Karpas-422 (cell line): ENCODE measurements around the gene STK40. TPM values are rescaled to one million over a fixed set of nuclear protein-coding genes. Genes with fewer than 3 reads are reported as not detected.

Experiments used
- DNase-seq: peaks from one replicate; pipeline ENCODE4 v3.0.0-alpha.2; 2015
- H2AFZ ChIP-seq: fragments of 200-600 bp; sonication (generic); 2 replicates; pipeline ENCODE4 v1.6.1; 2014; ENCODE audit warnings: antibody characterized with exemption, low read length, mixed read lengths
- H3K27ac ChIP-seq: fragments of 200-600 bp; sonication (generic); 2 replicates; pipeline ENCODE4 v1.5.1; 2014; ENCODE audit warnings: mild to moderate bottlenecking, low read length, moderate library complexity
- H3K27me3 ChIP-seq: fragments of 200-600 bp; sonication (generic); 2 replicates; pipeline ENCODE4 v1.6.1; 2014; ENCODE audit warnings: low read length, mixed read lengths
- H3K36me3 ChIP-seq: fragments of 200-600 bp; sonication (generic); 2 replicates; pipeline ENCODE4 v1.6.1; 2014; ENCODE audit warnings: low read length, mixed read lengths; ENCODE audit not compliant: insufficient read depth
- H3K4me1 ChIP-seq: fragments of 200-600 bp; sonication (generic); 2 replicates; pipeline ENCODE4 v1.6.1; 2014; ENCODE audit warnings: mild to moderate bottlenecking, low read length, mixed read lengths
- H3K4me2 ChIP-seq: fragments of 200-600 bp; sonication (generic); 2 replicates; pipeline ENCODE4 v1.6.1; 2014; ENCODE audit warnings: low read length, low read depth, mild to moderate bottlenecking; ENCODE audit not compliant: poor library complexity, severe bottlenecking
- H3K4me3 ChIP-seq: fragments of 200-600 bp; sonication (generic); 2 replicates; pipeline ENCODE4 v1.5.1; 2014; ENCODE audit warnings: mild to moderate bottlenecking, antibody characterized with exemption, low read length, mixed read lengths
- H3K79me2 ChIP-seq: fragments of 200-600 bp; sonication (generic); 2 replicates; pipeline ENCODE4 v1.6.1; 2014; ENCODE audit warnings: mild to moderate bottlenecking, low read length, mixed read lengths
- H3K9ac ChIP-seq: fragments of 200-600 bp; sonication (generic); 2 replicates; pipeline ENCODE4 v1.6.0; 2014; ENCODE audit warnings: low read length
- H3K9me2 ChIP-seq: fragments of 200-600 bp; sonication (generic), shearing (Covaris generic); replicated peaks from 2 replicates; pipeline ENCODE4 v1.6.0; 2014; ENCODE audit warnings: mild to moderate bottlenecking, low read length, moderate library complexity; ENCODE audit not compliant: insufficient read depth
- H3K9me3 ChIP-seq: fragments of 300-700, 200-600 bp; sonication (generic); 2 replicates; pipeline ENCODE4 v1.6.1; 2014; ENCODE audit warnings: low read length, mixed read lengths
- H4K20me1 ChIP-seq: fragments of 200-600 bp; sonication (generic); 2 replicates; pipeline ENCODE4 v1.6.1; 2014; ENCODE audit warnings: mild to moderate bottlenecking, antibody characterized with exemption, low read length, low read depth; ENCODE audit not compliant: insufficient read depth
- total RNA-seq: library from RNA; depleted of rRNA; stranded (reverse); fragments of >200 nt; shearing (Covaris generic); gene quantifications from 2 replicates; pipeline ENCODE4 v1.2.3, GENCODE V29; 2014; ENCODE audit warnings: low replicate concordance

Gene STK40
- total RNA-seq, 1 experiment from 2014 or later, result 27.0 TPM

- no peaks in the 10 kb centered on the region for H3K9me2 ChIP-seq
- H3K9ac ChIP-seq, result no peak overlapping the region
- peaks cover 94% of the 10 kb centered on the region for H3K79me2 ChIP-seq
- H3K27me3 ChIP-seq, result no peaks in the 10 kb centered on the region
- no peak overlapping the region for H3K4me3 ChIP-seq
- H3K4me2 ChIP-seq, result no peak overlapping the region
- no peaks in the 10 kb centered on the region for H3K9me3 ChIP-seq
- no peak for DNase-seq
- no peak overlapping the region for H3K27ac ChIP-seq
- peaks cover under 1% of the 10 kb centered on the region; the same call in 1 of the 2 replicates for H4K20me1 ChIP-seq
- H2AFZ ChIP-seq, result no peak overlapping the region
- peaks cover 20% of the 10 kb centered on the region for H3K4me1 ChIP-seq
- H3K36me3 ChIP-seq, result no peaks in the 10 kb centered on the region
These were observed 5.5 kb downstream of the STK40 start for GRCh38 chr1:36380143-36380619.

- Histone ChIP-seq H3K27me3 (no peaks in the 10 kb centered on the region), H3K4me3 (no peak overlapping the region), H3K9me3 (no peaks in the 10 kb centered on the region), H3K79me2 (peaks cover 92% of the 10 kb centered on the region), H4K20me1 (no peaks in the 10 kb centered on the region), H3K9ac (no peak overlapping the region), H3K27ac (no peak overlapping the region), H3K9me2 (no peaks in the 10 kb centered on the region), H3K4me1 (peaks cover 26% of the 10 kb centered on the region), H3K4me2 (no peak overlapping the region), H2AFZ (no peak overlapping the region), H3K36me3 (no peaks in the 10 kb centered on the region)
- DNase-seq, result no peak
These were observed 7.8 kb downstream of the STK40 start for GRCh38 chr1:36377791-36378492.

- Histone ChIP-seq H3K9me3 (no peaks in the 10 kb centered on the region), H3K9me2 (no peaks in the 10 kb centered on the region), H3K4me1 (peaks cover 50% of the 10 kb centered on the region), H3K4me2 (no peak overlapping the region), H3K36me3 (peaks cover 4% of the 10 kb centered on the region; the same call in 1 of the 2 replicates), H3K27me3 (no peaks in the 10 kb centered on the region), H3K27ac (0 out of 2 replicates have a peak overlapping the region, but pooled peaks have one; percentile 32), H2AFZ (no peak overlapping the region), H4K20me1 (no peaks in the 10 kb centered on the region), H3K9ac (peak overlapping the region; percentile 24; the same call in 1 of the 2 replicates), H3K4me3 (no peak overlapping the region), H3K79me2 (peaks cover 63% of the 10 kb centered on the region)
- no peak for DNase-seq
These were observed 13.1 kb downstream of the STK40 start for GRCh38 chr1:36372617-36373016.

- Histone ChIP-seq H3K9me3 (no peaks in the 10 kb centered on the region), H3K4me1 (peaks cover 37% of the 10 kb centered on the region), H3K9ac (no peak overlapping the region), H3K79me2 (peaks cover 58% of the 10 kb centered on the region), H3K4me2 (no peak overlapping the region), H4K20me1 (no peaks in the 10 kb centered on the region), H3K36me3 (peaks cover 4% of the 10 kb centered on the region; the same call in 1 of the 2 replicates), H3K27me3 (no peaks in the 10 kb centered on the region), H2AFZ (no peak overlapping the region), H3K9me2 (no peaks in the 10 kb centered on the region), H3K27ac (no peak overlapping the region), H3K4me3 (no peak overlapping the region)
- peak; percentile 92 for DNase-seq
These were observed 16.5 kb downstream of the STK40 start for GRCh38 chr1:36369061-36369861.

- Histone ChIP-seq H3K4me1 (peaks cover 23% of the 10 kb centered on the region), H3K4me2 (no peak overlapping the region), H3K9ac (no peak overlapping the region), H4K20me1 (no peaks in the 10 kb centered on the region), H3K27ac (no peak overlapping the region), H3K9me2 (no peaks in the 10 kb centered on the region), H3K9me3 (no peaks in the 10 kb centered on the region), H2AFZ (no peak overlapping the region), H3K79me2 (peaks cover 50% of the 10 kb centered on the region), H3K27me3 (no peaks in the 10 kb centered on the region), H3K36me3 (peaks cover 4% of the 10 kb centered on the region; the same call in 1 of the 2 replicates), H3K4me3 (no peak overlapping the region)
- DNase-seq, result no peak
These were observed 17.9 kb downstream of the STK40 start for GRCh38 chr1:36367798-36368197.

GRCh38 chr1:36367066-36367465, 18.7 kb downstream of the STK40 start:
- H3K36me3 ChIP-seq, result peaks cover 4% of the 10 kb centered on the region; the same call in 1 of the 2 replicates

GRCh38 chr1:36366091-36366661, 19.5 kb downstream of the STK40 start:
- no peak overlapping the region for H3K9ac ChIP-seq
- H4K20me1 ChIP-seq, result no peaks in the 10 kb centered on the region
- H3K27me3 ChIP-seq, result no peaks in the 10 kb centered on the region
- no peaks in the 10 kb centered on the region for H3K9me2 ChIP-seq
- no peak for DNase-seq
- H3K79me2 ChIP-seq, result peaks cover 48% of the 10 kb centered on the region
- no peak overlapping the region for H2AFZ ChIP-seq
- peaks cover 4% of the 10 kb centered on the region; the same call in 1 of the 2 replicates for H3K36me3 ChIP-seq
- no peak overlapping the region for H3K4me3 ChIP-seq
- H3K9me3 ChIP-seq, result no peaks in the 10 kb centered on the region
- H3K4me2 ChIP-seq, result no peak overlapping the region
- peaks cover 8% of the 10 kb centered on the region for H3K4me1 ChIP-seq
- no peak overlapping the region for H3K27ac ChIP-seq

More at GRCh38 chr1:36367066-36367465, 18.7 kb downstream of the STK40 start:
- Histone ChIP-seq H3K4me3 (no peak overlapping the region), H3K4me1 (peaks cover 16% of the 10 kb centered on the region), H3K79me2 (peaks cover 45% of the 10 kb centered on the region), H3K27me3 (no peaks in the 10 kb centered on the region), H3K9me2 (no peaks in the 10 kb centered on the region), H2AFZ (no peak overlapping the region), H3K9me3 (no peaks in the 10 kb centered on the region), H3K4me2 (no peak overlapping the region), H4K20me1 (no peaks in the 10 kb centered on the region), H3K27ac (no peak overlapping the region), H3K9ac (no peak overlapping the region)
- DNase-seq, result no peak

- Histone ChIP-seq H3K36me3 (peaks cover 4% of the 10 kb centered on the region; the same call in 1 of the 2 replicates), H3K9ac (no peak overlapping the region), H3K27me3 (no peaks in the 10 kb centered on the region), H3K9me3 (no peaks in the 10 kb centered on the region), H3K4me3 (no peak overlapping the region), H4K20me1 (no peaks in the 10 kb centered on the region), H3K4me2 (no peak overlapping the region), H3K4me1 (peaks cover 8% of the 10 kb centered on the region), H3K79me2 (peaks cover 51% of the 10 kb centered on the region), H2AFZ (no peak overlapping the region), H3K27ac (no peak overlapping the region), H3K9me2 (no peaks in the 10 kb centered on the region)
- no peak for DNase-seq
These were observed 20.3 kb downstream of the STK40 start for GRCh38 chr1:36365381-36365780.
